Measurements from ENCODE around the gene UBA3. TPM values are rescaled to one million over a fixed set of nuclear protein-coding genes. Genes with fewer than 3 reads are reported as not detected.

Gene UBA3
- total RNA-seq, 2 donors from 2014 or later = 57.4 to 59.0 TPM

DNA sequence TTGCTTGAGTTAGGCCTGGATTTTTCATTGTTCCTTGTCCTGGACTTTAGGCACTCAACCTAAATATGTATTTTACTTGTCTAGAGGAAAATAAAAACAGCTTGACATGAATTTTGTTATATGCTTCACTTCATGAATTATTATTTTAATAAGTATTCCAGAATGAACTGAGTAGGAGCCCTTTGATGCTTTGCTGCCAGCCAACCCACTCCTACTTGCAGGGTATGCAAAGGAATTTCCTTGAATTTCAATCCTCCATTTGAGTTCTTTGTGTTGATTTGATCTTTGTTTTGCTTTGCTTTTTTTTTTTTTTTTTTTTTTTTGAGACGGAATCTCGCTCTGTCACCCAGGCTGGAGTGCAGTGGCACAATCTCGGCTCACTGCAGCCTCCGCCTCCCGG lies 16.1 kb upstream of the UBA3 start:
- Histone ChIP-seq H3K27ac (no peak overlapping the region), H3K36me3 (no peaks in the 10 kb centered on the region), H3K9ac (ENCODE audit: low read depth in 2 of 2, low read length in 2 of 2) (no peak overlapping the region), H3K9me3 (no peaks in the 10 kb centered on the region), H3K4me3 (no peak overlapping the region), H3K27me3 (no peaks in the 10 kb centered on the region), H3K4me1 (peaks cover 10% of the 10 kb centered on the region)
- no peak for TF ChIP-seq CTCF (IDR thresholded peaks at IDR 0.05)
- no peak for DNase-seq
- intact Hi-C loops (cut with DNase I) = no loop called here

GRCh38 chr3:69095636-69096035 lies 15.5 kb upstream of the UBA3 start:
- H3K4me1 ChIP-seq = peaks cover 10% of the 10 kb centered on the region
- no peak overlapping the region for H3K27ac ChIP-seq
- H3K4me3 ChIP-seq = no peak overlapping the region
- H3K9ac ChIP-seq (ENCODE audit: low read depth in 2 of 2, low read length in 2 of 2) = no peak overlapping the region
- H3K27me3 ChIP-seq = no peaks in the 10 kb centered on the region
- no peaks in the 10 kb centered on the region for H3K36me3 ChIP-seq
- TF ChIP-seq CTCF (IDR thresholded peaks at IDR 0.05) = no peak
- no peaks in the 10 kb centered on the region for H3K9me3 ChIP-seq
- intact Hi-C loops (cut with DNase I) = no loop called here
- no peak for DNase-seq

DNA sequence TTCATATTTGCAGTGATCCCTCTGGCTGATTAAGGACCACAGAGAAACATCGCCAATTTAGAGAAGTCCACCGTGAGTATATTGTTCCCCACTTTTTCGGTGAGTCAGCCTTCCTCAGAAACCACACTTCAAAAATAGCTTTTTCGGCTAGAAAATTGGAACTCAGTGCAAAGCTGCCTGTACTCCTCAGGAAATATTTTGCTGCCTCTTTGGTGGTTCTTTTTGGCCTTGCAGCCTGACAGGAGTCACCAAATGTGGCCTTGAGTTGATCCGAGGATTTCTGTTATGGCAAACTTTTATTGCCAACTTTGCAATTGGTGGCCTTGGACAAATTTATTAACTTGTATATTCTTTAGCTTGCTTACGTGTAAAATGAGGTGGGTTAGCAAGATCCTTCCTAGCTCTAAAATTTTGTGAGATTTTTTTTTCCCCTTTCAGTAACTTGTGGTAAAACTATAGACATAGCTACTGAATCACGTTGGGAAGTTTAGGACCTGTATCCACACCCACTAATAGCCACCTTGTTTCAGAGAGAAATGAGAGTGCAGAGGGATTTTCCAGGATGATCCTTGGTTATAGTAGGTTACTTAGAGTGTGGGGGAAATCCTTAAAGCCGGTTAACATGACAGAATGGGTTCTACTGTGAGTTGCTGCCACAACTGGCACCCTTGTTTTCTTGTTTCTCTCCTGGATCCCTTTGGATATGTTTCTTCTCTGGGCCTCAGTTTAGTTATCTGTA lies 14.5 kb upstream of the UBA3 start:
- intact Hi-C loops (cut with DNase I) = no loop called here
- H3K9ac ChIP-seq (ENCODE audit: low read depth in 2 of 2, low read length in 2 of 2) = no peak overlapping the region
- no peak for TF ChIP-seq CTCF (IDR thresholded peaks at IDR 0.05)
- H3K36me3 ChIP-seq = no peaks in the 10 kb centered on the region
- H3K4me3 ChIP-seq = no peak overlapping the region
- peaks cover 10% of the 10 kb centered on the region for H3K4me1 ChIP-seq
- H3K27me3 ChIP-seq = no peaks in the 10 kb centered on the region
- peak overlapping the region; percentile 58 for H3K27ac ChIP-seq
- H3K9me3 ChIP-seq = no peaks in the 10 kb centered on the region
- DNase-seq = no peak

DNA sequence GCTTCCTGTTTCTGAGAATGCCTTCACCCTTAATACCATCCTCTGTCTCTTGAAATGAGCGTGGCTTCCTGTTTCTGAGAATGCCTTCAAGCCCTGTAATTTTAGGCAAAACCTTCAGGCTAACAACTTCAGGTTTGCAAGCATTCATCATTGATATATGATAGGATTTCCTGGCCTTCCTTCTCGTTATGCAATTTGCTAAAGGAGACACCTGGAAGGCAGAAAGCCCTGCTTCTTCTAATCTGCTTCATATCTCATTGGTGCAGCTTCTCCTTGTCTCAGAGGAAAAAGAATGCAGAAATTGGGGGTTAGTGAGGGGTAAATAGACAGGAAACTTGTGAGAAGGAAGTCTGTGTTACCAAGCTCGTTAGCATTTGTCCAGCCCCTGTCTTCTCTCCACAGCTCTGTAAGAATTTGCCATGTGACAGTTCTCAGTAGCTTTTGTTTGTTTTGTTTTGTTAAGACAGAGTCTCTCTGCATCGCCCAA lies 11.9 kb upstream of the UBA3 start:
- DNase-seq = no peak
- peaks cover 16% of the 10 kb centered on the region for H3K4me1 ChIP-seq
- no peaks in the 10 kb centered on the region for H3K9me3 ChIP-seq
- intact Hi-C loops (cut with DNase I) = no loop called here
- no peaks in the 10 kb centered on the region for H3K36me3 ChIP-seq
- H3K9ac ChIP-seq (ENCODE audit: low read depth in 2 of 2, low read length in 2 of 2) = no peak overlapping the region
- H3K27ac ChIP-seq = peak overlapping the region; percentile 58
- no peaks in the 10 kb centered on the region for H3K27me3 ChIP-seq
- H3K4me3 ChIP-seq = no peak overlapping the region
- no peak for TF ChIP-seq CTCF (IDR thresholded peaks at IDR 0.05)

DNA sequence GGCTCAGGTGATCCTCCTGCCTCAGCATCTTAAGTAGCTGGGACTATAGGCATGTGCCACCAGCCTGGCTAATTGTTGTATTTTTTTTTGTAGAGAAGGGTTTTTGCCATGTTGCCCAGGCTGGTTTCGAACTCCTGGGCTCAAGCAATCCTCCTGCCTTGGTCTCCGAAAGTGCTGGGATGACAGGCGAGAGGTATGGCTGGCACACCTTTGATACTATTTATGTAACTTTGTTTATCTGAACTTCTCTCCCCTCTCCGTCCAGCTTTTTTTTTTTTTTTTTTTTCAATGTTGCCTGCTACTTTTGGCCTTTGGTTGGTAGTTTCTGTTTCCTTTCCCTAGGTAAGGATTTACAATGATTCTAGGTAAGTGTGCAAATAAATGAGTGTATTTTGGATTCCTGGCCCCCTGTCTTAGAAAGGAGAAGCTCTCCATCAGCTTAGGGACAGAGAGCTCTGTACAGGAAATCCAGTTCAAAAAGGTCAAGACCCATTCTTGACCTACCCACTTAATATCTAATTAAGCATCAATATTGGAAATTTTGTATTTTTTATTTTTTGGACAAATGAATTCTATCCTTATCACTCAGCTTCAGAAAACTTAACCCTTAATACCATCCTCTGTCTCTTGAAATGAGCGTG lies 11.3 kb upstream of the UBA3 start:
- peaks cover 16% of the 10 kb centered on the region for H3K4me1 ChIP-seq
- H3K27me3 ChIP-seq = no peaks in the 10 kb centered on the region
- intact Hi-C loops (cut with DNase I) = no loop called here
- no peak overlapping the region for H3K9ac ChIP-seq (ENCODE audit: low read depth in 2 of 2, low read length in 2 of 2)
- DNase-seq = no peak
- H3K36me3 ChIP-seq = no peaks in the 10 kb centered on the region
- H3K9me3 ChIP-seq = no peaks in the 10 kb centered on the region
- H3K27ac ChIP-seq = peak overlapping the region; percentile 58
- no peak overlapping the region for H3K4me3 ChIP-seq
- TF ChIP-seq CTCF (IDR thresholded peaks at IDR 0.05) = no peak
